Measurements from ENCODE around the gene SCYGR6. TPM values are rescaled to one million over a fixed set of nuclear protein-coding genes. Genes with fewer than 3 reads are reported as not detected.
A peak's percentile ranks its signal among the peaks of the same experiment; 100 is the strongest.
"Not testable (repeated sequence)": the region's sequence is repeated elsewhere in the genome, so short reads cannot be mapped to it uniquely, and the experiment has no call there.

The SCYGR6 gene
- total and polyA plus RNA-seq, 8 donors = not detected

GRCh38 chr2:227748079-227748478 lies 23.5 kb upstream of the SCYGR6 start:
- DNase-seq (no peak), ATAC-seq (no peak)
- Histone ChIP-seq H3K36me3 (no peaks in the 10 kb centered on the region), H3K9me3 (no peaks in the 10 kb centered on the region), H3K4me1 (no peaks in the 10 kb centered on the region), H3K27me3 (no peaks in the 10 kb centered on the region), H3K27ac (no peak overlapping the region), H3K4me3 (no peak overlapping the region)
- intact Hi-C loops (cut with DNase I) = no loop called here
- TF ChIP-seq CTCF (IDR thresholded peaks at IDR 0.05) = no peak

- H3K9me3 ChIP-seq = no peaks in the 10 kb centered on the region
- intact Hi-C loops (cut with DNase I) = no loop called here
- DNase-seq = no peak
- ATAC-seq = no peak
- TF ChIP-seq CTCF (IDR thresholded peaks at IDR 0.05) = no peak
- no peaks in the 10 kb centered on the region for H3K4me1 ChIP-seq
- H3K36me3 ChIP-seq = no peaks in the 10 kb centered on the region
- H3K4me3 ChIP-seq = no peak within 1 kb of the TSS
- no peak within 1 kb of the TSS for H3K27ac ChIP-seq
- H3K27me3 ChIP-seq = no peaks in the 10 kb centered on the region
Measured at GRCh38 chr2:227745594-227745993, 21.0 kb upstream of the SCYGR6 start, which contains the start of gene SCYGR8. Gene SCYGR8 (plus strand): TSS chr2:227745894. CDS start chr2:227745894, 0 bp downstream.

- ATAC-seq; H3K27ac ChIP-seq; intact Hi-C loops (cut with DNase I); H3K9me3 ChIP-seq; H3K4me1 ChIP-seq; H3K4me3 ChIP-seq; H3K36me3 ChIP-seq; DNase-seq; H3K27me3 ChIP-seq: not testable (repeated sequence)
Measured at GRCh38 chr2:227740705-227741104, 16.1 kb upstream of the SCYGR6 start.

- Histone ChIP-seq H3K27me3 (no peaks in the 10 kb centered on the region), H3K36me3 (no peaks in the 10 kb centered on the region), H3K9me3 (no peaks in the 10 kb centered on the region), H3K4me3 (no peak overlapping the region), H3K4me1 (no peaks in the 10 kb centered on the region), H3K27ac (no peak overlapping the region)
- DNase-seq = no peak
- intact Hi-C loops (cut with DNase I) = no loop called here
- no peak for TF ChIP-seq CTCF (IDR thresholded peaks at IDR 0.05)
- ATAC-seq = no peak
Measured at GRCh38 chr2:227739351-227739750, 14.8 kb upstream of the SCYGR6 start.

- no peak for TF ChIP-seq CTCF (IDR thresholded peaks at IDR 0.05)
- ATAC-seq = no peak
Measured at GRCh38 chr2:227728035-227728434, 3.5 kb upstream of the SCYGR6 start, which contains the start of gene SCYGR7. Gene SCYGR7 (plus strand): TSS chr2:227728335. CDS start chr2:227728335, 0 bp downstream.

GRCh38 chr2:227722821-227723220 lies 1.7 kb downstream of the SCYGR6 start:
- H3K27ac ChIP-seq; intact Hi-C loops (cut with DNase I); H3K27me3 ChIP-seq; H3K36me3 ChIP-seq; H3K4me1 ChIP-seq; H3K4me3 ChIP-seq; H3K9me3 ChIP-seq; ATAC-seq: not testable (repeated sequence)
- DNase-seq = peak in 1 of 4 donors; percentile 11

More at GRCh38 chr2:227728035-227728434, 3.5 kb upstream of the SCYGR6 start, which contains the start of gene SCYGR7:
- Histone ChIP-seq H3K27me3 (no peaks in the 10 kb centered on the region), H3K4me1 (no peaks in the 10 kb centered on the region), H3K9me3 (no peaks in the 10 kb centered on the region), H3K4me3 (no peak within 1 kb of the TSS), H3K27ac (no peak within 1 kb of the TSS), H3K36me3 (no peaks in the 10 kb centered on the region)
- intact Hi-C loops (cut with DNase I) = no loop called here
- DNase-seq = no peak

Data from left lung (tissue), 10 donors.